Activated CD8-positive, alpha-beta memory T cell treated with anti-CD3 and anti-CD28 coated beads, Interleukin-2, amount 10 ng/mL, durations not matched to agents 7 days and 5 days (primary cell): ENCODE measurements around the gene SH3D21. TPM values are rescaled to one million over a fixed set of nuclear protein-coding genes. Genes with fewer than 3 reads are reported as not detected.

Source experiments
- ATAC-seq: fragments of 150-1000 bp; cut with Tn5 transposase; one replicate; pipeline ENCODE4 v1.10.0; 2021; ENCODE audit warnings: moderate library complexity
- CTCF ChIA-PET: fragments of 350-600 bp; sonication (Branson Sonifier 250); formaldehyde crosslinking; loops from one replicate; lab custom pipeline; 2021; ENCODE audit warnings: antibody characterized with exemption; lab: Charles Lee
- DNase-seq: peaks from one replicate; pipeline ENCODE4 v3.0.0-alpha.2; 2020
- H3K27ac Mint-ChIP-seq: one replicate; pipeline ENCODE4 v1.8.0; 2021; ENCODE audit warnings: mild to moderate bottlenecking, mixed read lengths
- H3K27me3 Mint-ChIP-seq: one replicate; pipeline ENCODE4 v1.8.0; 2021; ENCODE audit warnings: mixed read lengths
- H3K36me3 Mint-ChIP-seq: one replicate; pipeline ENCODE4 v1.8.0; 2021; ENCODE audit warnings: mild to moderate bottlenecking, mixed read lengths
- H3K4me1 Mint-ChIP-seq: one replicate; pipeline ENCODE4 v1.8.0; 2021; ENCODE audit warnings: mixed read lengths
- H3K4me3 Mint-ChIP-seq: one replicate; pipeline ENCODE4 v1.8.0; 2021; ENCODE audit warnings: mild to moderate bottlenecking, moderate library complexity, mixed read lengths
- H3K9me3 Mint-ChIP-seq: one replicate; pipeline ENCODE4 v1.8.0; 2022; ENCODE audit warnings: low read depth, mixed read lengths
- total RNA-seq, 2 experiments: library from RNA; stranded (reverse); gene quantifications; one replicate each; pipeline ENCODE4 v1.2.3, GENCODE V29; 2021

Gene SH3D21
- total RNA-seq, 2 experiments from 2014 or later: 5.5 to 11.0 TPM

GRCh38 chr1:36342426-36343185, 36.4 kb downstream of the SH3D21 start:
- H3K36me3 Mint-ChIP-seq: peaks cover 1% of the 10 kb centered on the region
- peaks cover 16% of the 10 kb centered on the region for H3K4me1 Mint-ChIP-seq
- DNase-seq: peak; percentile 68
- H3K27me3 Mint-ChIP-seq: no peaks in the 10 kb centered on the region
- H3K9me3 Mint-ChIP-seq: no peaks in the 10 kb centered on the region
- peak; percentile 77 for ATAC-seq
- H3K4me3 Mint-ChIP-seq: no peak overlapping the region
- H3K27ac Mint-ChIP-seq: no peak overlapping the region
- CTCF ChIA-PET: interaction anchor here (0.6 to 2.9 kb wide), 35 partner anchors 9 to 512 kb away, joined by 3 to 33 read pairs (median 4); partner anchors contain the start of genes EVA1B, MRPS15 and TRAPPC3

- ATAC-seq: no peak
- peaks cover 8% of the 10 kb centered on the region for H3K4me1 Mint-ChIP-seq
- H3K27me3 Mint-ChIP-seq: no peaks in the 10 kb centered on the region
- no peak overlapping the region for H3K4me3 Mint-ChIP-seq
- DNase-seq: no peak
- no peak overlapping the region for H3K27ac Mint-ChIP-seq
- peaks cover 9% of the 10 kb centered on the region for H3K36me3 Mint-ChIP-seq
- CTCF ChIA-PET: interaction anchor here (0.6 to 2.9 kb wide), 9 partner anchors 16 to 128 kb away, joined by 3 to 33 read pairs (median 4); partner anchors contain the start of gene OSCP1
- H3K9me3 Mint-ChIP-seq: no peaks in the 10 kb centered on the region
Observed at GRCh38 chr1:36343651-36344394, 37.7 kb downstream of the SH3D21 start.

- H3K9me3 Mint-ChIP-seq: no peaks in the 10 kb centered on the region
- no peaks in the 10 kb centered on the region for H3K27me3 Mint-ChIP-seq
- H3K27ac Mint-ChIP-seq: no peak overlapping the region
- peaks cover 9% of the 10 kb centered on the region for H3K36me3 Mint-ChIP-seq
- CTCF ChIA-PET: interaction anchor here (0.6 to 1.9 kb wide), 4 partner anchors 25 to 106 kb away, joined by 3 to 6 read pairs (median 3); partner anchors contain the start of gene OSCP1
- DNase-seq: no peak
- no peak overlapping the region for H3K4me3 Mint-ChIP-seq
- H3K4me1 Mint-ChIP-seq: peaks cover 2% of the 10 kb centered on the region
- no peak for ATAC-seq
Observed at GRCh38 chr1:36344395-36344680, 38.2 kb downstream of the SH3D21 start.

GRCh38 chr1:36345353-36345752, 39.2 kb downstream of the SH3D21 start:
- peaks cover 9% of the 10 kb centered on the region for H3K36me3 Mint-ChIP-seq
- no peaks in the 10 kb centered on the region for H3K9me3 Mint-ChIP-seq
- no peaks in the 10 kb centered on the region for H3K27me3 Mint-ChIP-seq
- H3K4me1 Mint-ChIP-seq: peaks cover 2% of the 10 kb centered on the region
- DNase-seq (no peak), ATAC-seq (no peak)
- no peak overlapping the region for H3K4me3 Mint-ChIP-seq
- no peak overlapping the region for H3K27ac Mint-ChIP-seq
- CTCF ChIA-PET: interaction anchor here (1.9 kb wide), 1 partner anchor 24 kb away, joined by 6 read pairs; no protein-coding TSS in a partner anchor

- Mint-ChIP-seq H3K27me3 (no peaks in the 10 kb centered on the region), H3K4me3 (no peak overlapping the region), H3K36me3 (peaks cover 9% of the 10 kb centered on the region), H3K27ac (no peak overlapping the region), H3K4me1 (peaks cover 15% of the 10 kb centered on the region), H3K9me3 (no peaks in the 10 kb centered on the region)
- no peak for DNase-seq
- CTCF ChIA-PET: interaction anchor here (1.0 kb wide), 1 partner anchor 197 kb away, joined by 3 read pairs; the partner anchor contains the start of gene TRAPPC3
- no peak for ATAC-seq
Observed at GRCh38 chr1:36346741-36347370, 40.7 kb downstream of the SH3D21 start.

GRCh38 chr1:36349241-36349671, 43.1 kb downstream of the SH3D21 start:
- Mint-ChIP-seq H3K4me3 (no peak overlapping the region), H3K36me3 (peaks cover 10% of the 10 kb centered on the region), H3K27me3 (no peaks in the 10 kb centered on the region), H3K9me3 (no peaks in the 10 kb centered on the region), H3K4me1 (peaks cover 21% of the 10 kb centered on the region), H3K27ac (no peak overlapping the region)
- no peak for DNase-seq
- ATAC-seq: no peak
- CTCF ChIA-PET: interaction anchor here (1.8 kb wide), 1 partner anchor 8 kb away, joined by 4 read pairs; no protein-coding TSS in a partner anchor

- H3K27ac Mint-ChIP-seq: no peak overlapping the region
- H3K9me3 Mint-ChIP-seq: no peaks in the 10 kb centered on the region
- CTCF ChIA-PET: interaction anchor here (1.8 kb wide), 1 partner anchor 9 kb away, joined by 4 read pairs; no protein-coding TSS in a partner anchor
- no peak for ATAC-seq
- no peak overlapping the region for H3K4me3 Mint-ChIP-seq
- H3K4me1 Mint-ChIP-seq: peaks cover 21% of the 10 kb centered on the region
- DNase-seq: no peak
- peaks cover 12% of the 10 kb centered on the region for H3K36me3 Mint-ChIP-seq
- H3K27me3 Mint-ChIP-seq: no peaks in the 10 kb centered on the region
Observed at GRCh38 chr1:36349839-36350238, 43.7 kb downstream of the SH3D21 start.

GRCh38 chr1:36350659-36351226, 44.6 kb downstream of the SH3D21 start:
- Mint-ChIP-seq H3K36me3 (peaks cover 12% of the 10 kb centered on the region), H3K9me3 (no peaks in the 10 kb centered on the region)

GRCh38 chr1:36351227-36351977, 45.2 kb downstream of the SH3D21 start:
- H3K27me3 Mint-ChIP-seq: no peaks in the 10 kb centered on the region
- no peak for DNase-seq
- H3K27ac Mint-ChIP-seq: peak overlapping the region; percentile 19
- peaks cover 25% of the 10 kb centered on the region for H3K4me1 Mint-ChIP-seq
- ATAC-seq: no peak
- H3K9me3 Mint-ChIP-seq: no peaks in the 10 kb centered on the region
- H3K36me3 Mint-ChIP-seq: peaks cover 12% of the 10 kb centered on the region
- H3K4me3 Mint-ChIP-seq: no peak overlapping the region
- CTCF ChIA-PET: interaction anchor here (1.0 to 1.9 kb wide), 2 partner anchors 8 to 9 kb away, joined by 3 to 8 read pairs; no protein-coding TSS in a partner anchor

More at GRCh38 chr1:36350659-36351226, 44.6 kb downstream of the SH3D21 start:
- DNase-seq (no peak), ATAC-seq (peak; percentile 50)
- H3K27ac Mint-ChIP-seq: peak overlapping the region; percentile 46
- H3K4me3 Mint-ChIP-seq: no peak overlapping the region
- H3K27me3 Mint-ChIP-seq: no peaks in the 10 kb centered on the region
- H3K4me1 Mint-ChIP-seq: peaks cover 25% of the 10 kb centered on the region
- CTCF ChIA-PET: interaction anchor here (1.0 to 1.9 kb wide), 3 partner anchors 8 to 10 kb away, joined by 3 to 8 read pairs (median 4); no protein-coding TSS in a partner anchor

- peaks cover 25% of the 10 kb centered on the region for H3K4me1 Mint-ChIP-seq
- peak overlapping the region; percentile 30 for H3K27ac Mint-ChIP-seq
- ATAC-seq (no peak), DNase-seq (no peak)
- H3K36me3 Mint-ChIP-seq: peaks cover 14% of the 10 kb centered on the region
- no peaks in the 10 kb centered on the region for H3K9me3 Mint-ChIP-seq
- H3K27me3 Mint-ChIP-seq: no peaks in the 10 kb centered on the region
- no peak overlapping the region for H3K4me3 Mint-ChIP-seq
- CTCF ChIA-PET: interaction anchor here (1.7 to 1.9 kb wide), 2 partner anchors 10 to 67 kb away, joined by 5 to 8 read pairs; no protein-coding TSS in a partner anchor
Observed at GRCh38 chr1:36352125-36352909, 46.1 kb downstream of the SH3D21 start.
